Measurements from ENCODE around the gene OR10H1. TPM values are rescaled to one million over a fixed set of nuclear protein-coding genes. Genes with fewer than 3 reads are reported as not detected.
"Not testable (repeated sequence)": the region's sequence is repeated elsewhere in the genome, so short reads cannot be mapped to it uniquely, and the experiment has no call there.

OR10H1 gene
- total and polyA plus RNA-seq, 8 donors: not detected

DNA sequence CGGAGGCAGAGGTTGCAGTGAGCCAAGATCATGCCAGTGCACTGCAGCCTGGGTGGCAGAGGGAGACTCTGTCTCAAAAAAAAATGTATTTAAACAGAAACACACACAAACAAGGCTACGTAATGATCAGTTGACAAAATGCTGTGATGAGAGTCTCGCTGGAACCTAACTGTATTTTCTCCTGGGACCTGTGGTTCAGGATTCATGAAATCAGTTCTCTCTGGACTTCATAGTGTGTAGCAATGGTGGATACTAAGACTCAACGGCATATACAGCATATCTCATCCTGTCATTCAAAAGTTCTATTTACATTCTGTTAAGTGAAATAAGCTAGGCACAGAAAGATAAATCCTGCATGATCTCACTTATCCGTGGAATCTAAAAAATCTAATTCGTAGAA lies 45.1 kb upstream of the OR10H1 start:
- no peak overlapping the region for H3K27ac ChIP-seq
- H3K4me3 ChIP-seq: no peak overlapping the region
- H3K36me3 ChIP-seq: no peaks in the 10 kb centered on the region
- no peaks in the 10 kb centered on the region for H3K4me1 ChIP-seq
- TF ChIP-seq POLR2AphosphoS5 (IDR thresholded peaks at IDR 0.05) (no peak), EP300 (IDR thresholded peaks at IDR 0.05) (no peak), POLR2A (IDR thresholded peaks at IDR 0.05) (no peak)
- TF ChIP-seq, protein P1, sequence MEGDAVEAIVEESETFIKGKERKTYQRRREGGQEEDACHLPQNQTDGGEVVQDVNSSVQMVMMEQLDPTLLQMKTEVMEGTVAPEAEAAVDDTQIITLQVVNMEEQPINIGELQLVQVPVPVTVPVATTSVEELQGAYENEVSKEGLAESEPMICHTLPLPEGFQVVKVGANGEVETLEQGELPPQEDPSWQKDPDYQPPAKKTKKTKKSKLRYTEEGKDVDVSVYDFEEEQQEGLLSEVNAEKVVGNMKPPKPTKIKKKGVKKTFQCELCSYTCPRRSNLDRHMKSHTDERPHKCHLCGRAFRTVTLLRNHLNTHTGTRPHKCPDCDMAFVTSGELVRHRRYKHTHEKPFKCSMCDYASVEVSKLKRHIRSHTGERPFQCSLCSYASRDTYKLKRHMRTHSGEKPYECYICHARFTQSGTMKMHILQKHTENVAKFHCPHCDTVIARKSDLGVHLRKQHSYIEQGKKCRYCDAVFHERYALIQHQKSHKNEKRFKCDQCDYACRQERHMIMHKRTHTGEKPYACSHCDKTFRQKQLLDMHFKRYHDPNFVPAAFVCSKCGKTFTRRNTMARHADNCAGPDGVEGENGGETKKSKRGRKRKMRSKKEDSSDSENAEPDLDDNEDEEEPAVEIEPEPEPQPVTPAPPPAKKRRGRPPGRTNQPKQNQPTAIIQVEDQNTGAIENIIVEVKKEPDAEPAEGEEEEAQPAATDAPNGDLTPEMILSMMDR (IDR thresholded peaks at IDR 0.05): no peak
- intact Hi-C loops (cut with DNase I; ENCODE audit: low total_unique reads): no loop called here
- H3K27me3 ChIP-seq: peaks cover 0 to 26% (median 0%) of the 10 kb centered on the region in 3 donors
- 63 to 72% (median 69%) methylated on average over 6 of the region's 6 CpGs for WGBS, 5 donors
- no peaks in the 10 kb centered on the region for H3K9me3 ChIP-seq
- no peak for DNase-seq

DNA sequence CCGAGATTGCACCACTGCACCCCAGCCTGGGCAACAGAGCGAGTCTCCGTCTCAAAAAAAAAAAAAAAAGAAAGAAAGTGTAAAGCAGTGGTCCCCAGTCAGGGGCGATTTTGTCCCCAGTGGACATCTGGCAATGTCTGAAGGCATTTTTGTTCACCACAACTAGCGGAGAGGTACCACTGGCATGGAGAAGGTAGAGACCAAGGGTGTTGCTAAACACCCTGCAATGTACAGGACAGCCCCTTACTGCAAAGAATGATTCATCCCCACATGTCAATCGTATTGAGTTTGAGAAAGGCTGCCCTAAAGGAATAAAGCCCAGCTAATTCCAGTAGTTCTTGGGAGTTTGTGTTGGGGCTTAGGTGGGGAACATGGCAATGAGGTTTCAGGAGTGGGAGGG lies 43.7 kb upstream of the OR10H1 start:
- no peak for TF ChIP-seq POLR2AphosphoS5 (IDR thresholded peaks at IDR 0.05)
- TF ChIP-seq EP300 (IDR thresholded peaks at IDR 0.05): no peak
- TF ChIP-seq, protein P1 (IDR thresholded peaks at IDR 0.05): no peak
- no peak for TF ChIP-seq POLR2A (IDR thresholded peaks at IDR 0.05)
- peaks cover 0 to 26% (median 0%) of the 10 kb centered on the region in 3 donors for H3K27me3 ChIP-seq
- no peak overlapping the region for H3K27ac ChIP-seq
- no peaks in the 10 kb centered on the region for H3K36me3 ChIP-seq
- no peaks in the 10 kb centered on the region for H3K4me1 ChIP-seq
- WGBS, 5 donors: 74 to 83% (median 78%) methylated on average over 6 of the region's 6 CpGs
- DNase-seq: no peak
- intact Hi-C loops (cut with DNase I; ENCODE audit: low total_unique reads): no loop called here
- no peak overlapping the region for H3K4me3 ChIP-seq
- H3K9me3 ChIP-seq: no peaks in the 10 kb centered on the region

DNA sequence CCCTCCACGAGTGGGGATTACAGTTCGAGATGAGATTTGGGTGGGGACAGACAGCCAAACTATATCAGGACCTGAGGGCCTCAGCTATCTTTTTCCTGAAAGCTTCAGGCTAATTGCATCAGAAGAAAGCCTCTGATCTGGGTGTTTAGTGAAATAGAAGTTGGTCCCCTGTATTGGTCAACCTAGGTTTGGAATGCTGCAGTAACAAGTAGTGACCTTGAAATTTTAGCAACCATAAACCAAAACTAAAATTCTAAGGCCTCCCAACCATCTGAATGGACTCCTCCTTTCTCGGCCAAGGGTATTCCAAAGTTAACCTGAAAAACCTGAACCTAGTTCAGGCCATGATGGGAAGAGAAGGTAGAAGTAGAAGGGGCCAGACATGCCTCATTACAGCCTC lies 34.9 kb upstream of the OR10H1 start:
- H3K36me3 ChIP-seq: no peaks in the 10 kb centered on the region
- WGBS, 5 donors: 77 to 100% (median 85%) methylated on average over 2 to 3 of the region's 3 CpGs
- H3K4me3 ChIP-seq: no peak overlapping the region
- no peaks in the 10 kb centered on the region for H3K4me1 ChIP-seq
- no peaks in the 10 kb centered on the region for H3K9me3 ChIP-seq
- no peak for DNase-seq
- intact Hi-C loops (cut with DNase I; ENCODE audit: low total_unique reads): no loop called here
- TF ChIP-seq, protein P1 (IDR thresholded peaks at IDR 0.05): no peak
- TF ChIP-seq POLR2A (IDR thresholded peaks at IDR 0.05) (no peak), POLR2AphosphoS5 (IDR thresholded peaks at IDR 0.05) (no peak), EP300 (IDR thresholded peaks at IDR 0.05) (no peak)
- H3K27ac ChIP-seq: no peak overlapping the region
- H3K27me3 ChIP-seq: no peaks in the 10 kb centered on the region

DNA sequence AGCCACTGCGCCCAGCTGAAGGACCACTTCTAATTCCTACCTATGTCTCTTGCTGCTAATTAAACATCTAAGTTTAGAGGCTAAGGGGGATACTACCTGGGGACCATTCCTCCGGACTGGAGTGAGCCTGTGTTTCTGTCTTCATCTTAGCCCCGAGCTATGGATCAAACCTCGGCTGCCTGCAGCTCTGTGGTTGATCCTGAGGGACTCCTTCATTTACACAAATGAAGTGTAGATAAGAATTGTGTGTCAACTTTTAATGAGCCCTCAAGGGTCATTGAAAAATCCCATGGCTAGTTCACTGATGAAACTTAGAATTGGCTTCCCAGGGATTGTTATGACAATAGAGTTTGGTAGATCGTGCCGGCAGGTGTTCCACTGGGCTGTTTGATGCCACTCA lies 31.5 kb upstream of the OR10H1 start:
- H3K4me3 ChIP-seq: no peak overlapping the region
- no peak for DNase-seq
- intact Hi-C loops (cut with DNase I; ENCODE audit: low total_unique reads): no loop called here
- no peaks in the 10 kb centered on the region for H3K9me3 ChIP-seq
- H3K4me1 ChIP-seq: no peaks in the 10 kb centered on the region
- H3K27me3 ChIP-seq: no peaks in the 10 kb centered on the region
- WGBS, 5 donors: 71 to 81% (median 77%) methylated on average over 5 to 6 of the region's 6 CpGs
- no peak overlapping the region for H3K27ac ChIP-seq
- TF ChIP-seq POLR2A (IDR thresholded peaks at IDR 0.05) (no peak), EP300 (IDR thresholded peaks at IDR 0.05) (no peak), POLR2AphosphoS5 (IDR thresholded peaks at IDR 0.05) (no peak)
- TF ChIP-seq, protein P1 (IDR thresholded peaks at IDR 0.05): no peak
- H3K36me3 ChIP-seq: no peaks in the 10 kb centered on the region

DNA sequence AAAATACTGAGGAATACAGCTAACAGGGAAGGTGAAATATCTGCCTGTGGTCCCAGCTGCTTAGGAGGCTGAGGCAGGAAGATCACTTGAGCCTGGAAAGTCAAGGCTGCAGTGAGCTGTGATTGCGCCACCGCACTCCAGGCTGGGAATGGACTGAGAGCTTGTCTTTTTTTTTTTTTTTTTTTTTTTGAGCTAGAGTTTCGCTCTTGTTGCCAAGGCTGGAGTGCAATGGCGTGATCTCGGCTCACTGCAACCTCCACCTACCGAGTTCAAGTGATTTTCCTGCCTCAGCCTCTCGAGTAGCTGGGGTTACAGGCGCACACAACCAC lies 28.4 kb upstream of the OR10H1 start:
- H3K4me3 ChIP-seq; H3K36me3 ChIP-seq; H3K9me3 ChIP-seq; H3K27me3 ChIP-seq; intact Hi-C loops (cut with DNase I; ENCODE audit: low total_unique reads); H3K4me1 ChIP-seq; H3K27ac ChIP-seq: not testable (repeated sequence)
- 37 to 79% (median 62%) methylated on average over 8 of the region's 8 CpGs for WGBS, 5 donors
- peak in 1 of 2 donors; percentile 34 for DNase-seq

All from stomach (tissue), 9 donors.